HG03439 (cell line): ENCODE results near the gene ANKRD28.
"Not testable (repeated sequence)": the region's sequence is repeated elsewhere in the genome, so short reads cannot be mapped to it uniquely, and the experiment has no call there.

ENCODE experiments used
- ATAC-seq: cut with Tn5 transposase; IDR thresholded peaks from one replicate; pipeline ENCODE4 v1.9.1; 2021; ENCODE audit warnings: mild to moderate bottlenecking, moderate library complexity; ENCODE audit not compliant: unreplicated experiment

The ANKRD28 gene

DNA sequence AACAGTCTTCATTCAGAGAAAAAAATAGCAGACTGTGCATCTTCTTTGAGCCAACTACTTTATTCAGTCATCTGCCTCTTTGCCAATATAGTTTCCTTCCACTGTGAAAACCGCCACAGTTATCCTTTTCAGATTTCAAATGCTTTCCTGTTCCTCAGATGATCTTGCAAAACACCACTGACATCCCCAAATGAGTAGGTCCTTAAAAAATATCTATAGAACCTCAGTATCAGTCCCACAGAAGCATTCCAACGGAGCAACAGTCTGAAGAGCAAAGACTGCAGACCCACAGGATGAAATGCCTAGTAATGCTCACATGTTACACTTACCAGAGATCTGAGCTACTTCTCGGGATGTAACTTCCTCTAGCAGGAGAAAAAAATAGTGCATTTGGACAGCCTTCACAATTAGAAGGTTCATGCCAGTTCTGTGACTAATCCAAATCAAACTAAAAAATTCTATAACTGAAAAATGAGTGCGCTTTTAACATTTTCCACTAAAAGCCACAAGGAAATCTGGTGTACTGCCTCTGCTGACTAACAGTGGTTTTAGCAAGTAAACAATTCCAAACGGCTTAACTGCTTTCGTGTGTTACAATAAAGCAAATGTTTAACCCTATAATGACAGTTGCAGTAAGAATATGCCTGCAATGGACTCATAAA lies at the start of gene ANKRD28:
Gene ANKRD28, minus strand, starts transcription at position 338 of the 662 bp plus-strand sequence. CDS start 1,458 bp downstream, outside the sequence.
- ATAC-seq = no peak

DNA sequence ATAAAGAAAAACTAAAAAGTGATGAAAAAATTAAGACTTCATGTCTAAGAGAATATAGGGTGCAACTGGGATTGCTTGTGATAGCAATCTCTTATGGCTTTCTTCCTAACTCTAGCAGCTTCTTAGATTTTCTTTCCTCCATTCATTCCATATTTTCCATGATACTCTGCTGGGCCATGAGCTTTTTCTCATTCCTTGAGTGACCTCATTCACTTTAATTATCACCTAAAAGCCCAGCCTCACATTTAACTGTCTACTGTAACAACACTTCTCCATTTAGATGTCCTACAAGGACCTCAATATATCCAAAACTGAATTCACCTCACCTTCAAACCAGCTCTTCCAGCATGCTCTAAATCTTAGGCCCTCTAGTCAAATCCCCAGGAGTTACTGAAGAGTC lies 49.5 kb upstream of the ANKRD28 start:
- no peak for ATAC-seq

DNA sequence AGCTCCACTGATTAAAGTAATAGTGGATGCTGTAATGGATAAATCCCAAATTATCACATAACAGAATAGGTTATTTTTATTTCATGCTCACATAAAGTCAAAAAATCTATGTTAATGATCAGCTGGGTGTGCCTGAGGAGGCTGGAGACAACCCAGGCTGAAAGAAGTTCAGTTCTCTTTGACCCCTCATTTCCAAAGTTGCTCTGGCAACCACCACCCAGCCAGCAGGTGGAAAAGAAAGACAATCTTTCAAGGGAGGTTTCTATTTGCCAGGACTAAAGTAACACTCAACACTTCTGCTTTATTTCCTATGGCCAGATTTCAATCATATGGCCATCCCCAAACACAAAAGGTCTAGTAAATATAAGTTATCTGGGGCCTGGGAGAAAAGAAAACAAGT lies 48.8 kb upstream of the ANKRD28 start:
- ATAC-seq = no peak

DNA sequence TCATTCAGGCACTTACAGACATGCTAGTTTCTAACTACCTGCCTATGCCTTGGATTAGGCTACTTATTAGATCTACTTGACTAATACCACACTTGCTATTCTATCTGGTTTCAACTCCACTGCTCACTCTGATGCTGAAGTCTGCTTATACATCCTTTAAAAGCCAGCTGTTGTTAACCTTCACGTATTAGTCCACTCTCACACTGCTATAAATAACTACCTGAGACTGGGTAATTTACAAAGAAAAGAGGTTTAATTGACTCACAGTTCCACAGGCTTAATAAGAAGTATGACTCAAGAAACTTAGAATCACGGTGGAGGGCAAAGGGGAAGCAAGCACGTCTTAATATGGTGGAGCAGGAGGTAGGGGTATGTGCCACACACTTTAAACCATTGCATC lies 47.7 kb upstream of the ANKRD28 start:
- ATAC-seq = no peak

DNA sequence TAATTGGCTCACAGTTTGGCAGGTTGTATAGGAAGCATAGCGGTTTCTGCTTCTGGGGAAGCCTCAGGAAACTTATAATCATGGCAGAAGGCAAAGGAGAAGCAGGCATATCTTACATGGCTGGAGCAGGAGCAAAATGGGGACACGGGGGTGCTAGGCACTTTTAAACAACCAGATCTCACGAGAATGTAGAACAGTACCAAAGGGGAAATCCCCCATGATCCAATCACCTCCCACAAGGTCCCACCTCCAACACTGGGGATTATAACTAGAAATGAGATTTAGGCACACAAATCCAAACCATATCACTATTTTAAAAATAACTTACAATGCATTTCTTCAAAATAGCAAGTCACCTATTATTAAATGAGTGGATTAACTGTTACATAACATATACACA lies 47.1 kb upstream of the ANKRD28 start:
- no peak for ATAC-seq

DNA sequence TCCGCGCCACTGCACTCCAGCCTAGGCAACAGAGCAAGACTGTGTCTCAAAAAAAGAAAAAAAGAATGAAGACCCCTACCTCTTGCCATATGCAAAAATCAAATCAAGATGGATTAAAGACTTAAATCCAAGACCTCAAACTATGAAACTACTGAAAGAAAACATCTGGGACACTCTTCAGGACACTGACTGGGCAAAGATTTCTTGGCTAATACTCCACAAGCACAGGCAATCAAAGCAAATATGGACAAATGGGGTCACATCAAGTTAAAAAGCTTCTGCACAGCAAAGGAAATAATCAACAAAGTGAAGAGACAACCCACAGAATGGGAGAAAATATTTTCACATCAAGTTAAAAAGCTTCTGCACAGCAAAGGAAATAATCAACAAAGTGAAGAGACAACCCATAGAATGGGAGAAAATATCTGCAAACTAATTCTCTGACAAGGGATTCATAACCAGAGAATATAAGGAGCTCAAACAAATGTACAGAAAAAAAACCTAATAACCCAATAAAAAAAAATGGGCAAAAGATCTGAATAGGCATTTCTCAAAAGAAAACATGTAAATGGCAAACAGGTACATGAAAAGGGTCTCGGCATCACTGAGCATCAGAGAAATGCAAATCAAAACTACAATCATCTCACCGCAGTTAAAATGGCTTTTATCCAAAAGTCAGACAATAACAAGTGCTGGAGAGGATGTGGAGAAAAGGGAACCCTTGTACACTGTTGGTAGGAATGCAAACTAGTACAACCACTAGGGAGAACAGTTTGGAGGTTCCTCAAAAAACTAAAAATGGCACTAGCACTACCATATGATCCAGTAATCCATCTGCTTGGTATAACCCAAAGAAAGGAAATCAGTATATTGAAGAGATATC lies 43.6 kb upstream of the ANKRD28 start:
- not testable (repeated sequence) for ATAC-seq

DNA sequence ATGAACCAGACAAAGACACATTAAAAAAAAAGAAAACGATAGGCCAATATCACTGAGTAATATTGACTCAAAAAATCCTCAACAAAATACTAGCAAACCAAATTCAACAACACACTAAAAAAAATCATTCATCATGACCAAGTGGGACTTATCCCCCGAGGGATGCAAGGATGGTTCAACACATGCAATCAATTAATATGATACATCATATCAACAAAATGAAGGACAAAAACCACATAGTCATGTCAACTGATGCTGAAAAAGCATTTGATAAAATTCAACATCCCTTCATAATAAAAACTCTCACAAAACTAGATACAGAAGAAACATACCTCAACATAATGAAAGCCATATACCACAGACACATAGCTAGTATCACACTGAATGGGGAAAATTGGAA lies 41.8 kb upstream of the ANKRD28 start:
- ATAC-seq = no peak

DNA sequence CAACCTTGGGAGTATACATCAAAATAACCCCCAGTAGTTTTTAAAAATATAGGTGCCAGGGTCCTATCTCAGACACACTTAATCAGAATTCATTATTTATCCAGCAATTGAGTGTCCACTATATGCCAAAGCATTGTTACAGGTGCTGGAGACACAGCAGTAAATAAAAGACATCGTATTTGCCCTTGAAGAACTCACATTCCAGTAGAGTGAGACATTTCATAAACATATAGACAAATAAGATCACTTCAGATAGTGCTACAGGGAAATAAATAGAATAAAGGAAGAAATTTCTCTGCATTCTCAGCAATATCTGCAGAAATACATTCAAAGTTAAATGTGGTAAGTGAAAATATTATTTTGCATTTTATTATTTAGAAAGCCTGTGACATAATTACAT lies 34.1 kb upstream of the ANKRD28 start:
- ATAC-seq = no peak

DNA sequence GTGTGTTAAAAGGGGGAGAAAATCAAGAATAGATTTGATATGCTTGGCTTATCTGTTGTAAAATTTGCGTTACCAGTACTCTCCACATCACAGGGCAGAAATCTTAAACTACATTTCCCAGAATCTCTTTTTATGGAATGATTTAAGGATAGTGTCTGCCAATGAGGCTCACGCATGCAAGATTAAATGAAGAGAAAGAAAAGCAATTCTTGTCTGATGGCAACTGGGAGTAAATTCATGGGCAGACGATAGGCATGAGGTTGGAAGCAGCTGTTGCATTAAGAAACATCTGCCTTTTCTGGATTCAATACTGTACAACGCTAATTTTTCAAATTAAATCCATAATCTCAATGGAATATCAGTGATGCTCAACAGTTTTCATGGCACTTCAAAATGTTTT lies 27.2 kb upstream of the ANKRD28 start:
- ATAC-seq = no peak

DNA sequence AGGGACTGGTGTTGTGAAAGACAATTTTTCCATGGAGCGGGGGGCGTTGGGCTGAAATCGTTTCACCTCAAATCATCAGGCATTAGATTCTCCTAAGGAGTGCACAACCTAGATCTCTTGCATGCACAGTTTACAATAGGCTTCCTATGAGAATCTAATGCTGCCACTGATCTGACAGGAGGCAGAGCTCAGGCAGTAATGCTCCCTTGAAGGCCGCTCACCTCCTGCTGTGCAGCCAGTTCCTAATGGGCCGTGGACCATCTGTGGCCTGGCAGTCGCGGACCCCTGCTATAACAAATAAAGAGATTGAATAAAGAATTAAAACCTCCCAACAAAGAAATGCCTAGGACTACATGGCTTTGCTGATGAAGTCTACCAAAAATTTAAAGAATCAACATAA lies 25.3 kb upstream of the ANKRD28 start:
- no peak for ATAC-seq

DNA sequence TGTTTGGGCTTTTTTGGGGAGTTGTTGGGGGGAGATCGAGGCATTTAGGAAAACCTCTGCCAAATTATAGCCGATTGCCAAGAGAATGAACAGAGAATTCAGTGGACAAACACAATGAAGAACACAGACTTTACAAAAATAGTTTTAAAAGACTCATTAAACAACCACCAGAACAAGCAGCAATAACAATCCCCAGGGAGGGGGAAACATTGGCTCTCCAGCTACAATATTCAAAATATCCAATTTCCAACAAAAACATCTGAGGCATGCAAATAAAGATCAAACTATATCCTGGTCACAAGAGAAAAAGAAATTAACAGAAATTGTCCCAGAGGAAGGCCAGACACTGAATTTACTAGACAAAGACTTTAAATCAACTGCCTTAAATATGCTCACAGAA lies 24.5 kb upstream of the ANKRD28 start:
- ATAC-seq = no peak

DNA sequence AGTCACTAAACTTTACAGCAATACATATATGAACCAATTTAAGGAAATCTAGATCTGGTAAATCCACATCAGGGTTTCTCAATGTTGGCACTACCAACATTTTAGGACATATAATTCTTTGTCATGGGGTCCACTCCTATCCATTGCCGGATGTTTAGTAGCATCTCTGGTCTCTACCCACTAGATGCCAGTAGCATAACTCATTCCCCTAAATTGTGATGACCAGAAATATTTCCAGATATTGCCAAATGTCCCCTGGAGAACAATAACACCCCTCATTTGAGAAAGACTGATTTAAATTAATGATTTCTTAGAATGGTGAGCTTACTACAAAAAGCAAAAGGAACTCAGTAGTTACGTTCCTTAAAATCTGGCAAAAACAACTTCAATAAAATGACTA lies 23.1 kb upstream of the ANKRD28 start:
- ATAC-seq = no peak

DNA sequence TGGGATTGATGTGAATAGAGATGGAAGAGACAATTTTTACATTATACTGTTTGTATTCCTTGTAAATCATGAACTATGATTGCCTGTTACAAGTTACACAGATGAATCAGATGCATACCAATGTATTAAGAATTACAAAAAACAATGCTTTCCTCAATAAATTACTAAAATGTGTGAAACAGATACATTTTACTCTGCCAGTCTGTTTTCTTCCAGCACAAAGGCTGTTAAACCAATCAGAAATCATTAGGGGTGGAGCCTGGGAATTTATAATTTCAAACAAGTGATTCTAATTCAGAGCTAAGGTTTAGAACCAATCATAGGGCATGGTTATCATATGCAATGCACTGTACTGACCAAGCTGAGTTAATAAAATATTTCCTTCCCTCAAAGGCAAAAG lies 21.8 kb upstream of the ANKRD28 start:
- ATAC-seq = no peak

DNA sequence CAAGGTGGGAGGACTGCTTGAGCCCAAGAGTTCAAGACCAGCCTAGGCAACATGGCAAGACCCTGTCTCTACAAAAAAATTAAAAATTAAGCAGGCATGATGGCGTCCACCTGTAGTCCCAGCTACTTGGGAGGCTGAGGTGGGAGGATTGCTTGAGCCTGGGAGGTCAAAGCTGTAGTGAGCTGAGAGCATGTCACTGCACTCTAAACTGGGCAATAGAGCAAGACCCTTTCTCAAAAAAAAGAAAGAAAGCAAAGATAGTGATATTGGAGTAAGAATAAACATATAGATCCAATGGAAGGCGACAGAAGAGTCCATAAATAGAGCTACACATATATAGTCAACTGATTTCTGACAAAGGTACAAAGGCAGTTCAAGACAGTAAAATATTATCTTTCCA lies 21.3 kb upstream of the ANKRD28 start:
- ATAC-seq = no peak

DNA sequence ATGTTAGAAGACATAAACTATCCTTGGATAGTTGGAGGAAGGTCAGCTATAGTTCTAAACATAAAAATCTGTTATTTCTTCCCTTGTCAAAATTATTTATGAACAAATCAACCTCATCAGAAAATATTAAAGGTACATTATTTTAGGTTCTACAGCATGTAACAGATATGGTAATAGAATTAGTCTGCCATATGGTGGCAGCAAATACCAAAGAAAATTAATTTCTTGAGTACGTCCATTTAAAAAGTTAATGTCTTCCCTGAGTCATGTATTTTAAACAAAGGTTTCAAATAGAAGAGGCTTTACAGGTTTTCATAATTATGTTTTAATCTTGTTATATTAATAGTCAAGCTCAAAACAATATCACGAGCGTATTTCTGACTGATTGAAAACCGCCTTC lies 17.9 kb upstream of the ANKRD28 start:
- ATAC-seq = no peak

DNA sequence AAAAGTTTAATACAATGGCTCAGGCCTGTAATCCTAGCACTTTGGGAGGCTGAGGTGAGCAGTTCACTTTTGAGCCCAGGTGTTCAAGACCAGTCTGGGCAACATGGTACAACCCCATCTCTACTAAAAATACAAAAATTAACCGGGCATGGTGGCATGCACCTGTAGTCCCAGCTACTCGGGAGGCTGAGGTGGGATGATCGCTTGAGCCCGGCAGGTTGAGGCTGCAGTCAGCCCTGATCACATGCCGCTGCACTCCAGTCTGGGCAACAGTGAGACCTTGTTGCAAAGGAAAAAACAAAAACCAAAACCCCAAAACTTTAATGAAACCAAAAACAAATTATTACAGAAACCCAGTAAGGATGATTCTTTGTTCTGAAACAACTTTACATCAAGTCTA lies 15.3 kb upstream of the ANKRD28 start:
- ATAC-seq = not testable (repeated sequence)

DNA sequence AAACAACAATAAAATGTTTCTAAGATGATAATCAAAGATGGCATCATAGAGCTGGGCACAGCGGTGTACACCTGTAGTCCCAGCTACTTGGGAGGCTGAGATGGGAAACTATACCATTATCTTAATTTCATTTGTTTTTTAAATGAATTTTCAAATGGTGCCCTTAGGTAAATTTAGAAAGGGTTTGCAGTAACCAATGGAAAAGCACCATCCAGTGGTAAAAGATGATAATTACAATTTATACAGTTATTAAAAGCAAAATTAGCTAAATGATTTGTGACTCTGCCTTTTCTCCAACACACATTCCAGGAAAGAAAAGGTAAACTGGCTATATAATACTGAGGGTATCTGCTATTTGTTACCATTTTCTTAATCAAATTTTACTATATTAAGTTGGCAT lies 14.4 kb upstream of the ANKRD28 start:
- ATAC-seq = no peak

DNA sequence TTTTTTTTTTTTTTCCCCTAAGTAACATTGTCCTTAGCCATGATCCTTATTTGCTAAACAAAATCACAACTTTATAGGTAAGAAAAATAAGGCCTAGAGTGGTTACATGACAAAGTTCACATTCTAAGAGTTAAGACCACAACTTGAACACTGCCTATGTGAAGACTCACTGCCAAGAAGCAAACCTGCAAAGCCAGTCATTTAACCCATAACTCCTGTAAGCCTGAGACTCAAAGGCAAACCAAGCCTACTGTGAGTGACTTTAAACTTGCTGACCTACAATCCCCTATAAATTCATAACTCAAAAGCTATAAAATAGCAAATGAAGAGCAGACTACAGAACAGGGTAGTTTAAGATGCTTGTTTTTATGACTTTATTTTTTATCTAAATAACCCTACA lies 12.9 kb upstream of the ANKRD28 start:
- no peak for ATAC-seq

DNA sequence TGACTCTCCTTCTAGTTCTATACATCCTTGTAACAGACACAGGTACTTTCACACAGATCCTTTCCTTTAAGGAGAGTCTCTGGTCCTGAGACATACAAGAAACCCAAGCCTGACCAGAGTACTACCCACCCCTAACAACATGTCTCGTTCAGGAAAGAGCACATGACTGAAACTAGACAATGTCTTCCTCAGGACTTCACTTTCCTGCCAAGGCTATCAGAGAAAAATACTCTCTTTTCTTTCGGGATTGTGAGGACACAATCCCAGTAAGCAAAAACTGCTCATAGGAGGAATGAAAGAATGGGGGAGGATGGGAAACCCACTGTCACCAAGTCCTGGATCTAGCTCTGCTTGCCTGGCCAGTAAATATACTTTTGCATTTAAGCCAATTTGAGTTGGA lies 11.5 kb upstream of the ANKRD28 start:
- ATAC-seq = no peak

DNA sequence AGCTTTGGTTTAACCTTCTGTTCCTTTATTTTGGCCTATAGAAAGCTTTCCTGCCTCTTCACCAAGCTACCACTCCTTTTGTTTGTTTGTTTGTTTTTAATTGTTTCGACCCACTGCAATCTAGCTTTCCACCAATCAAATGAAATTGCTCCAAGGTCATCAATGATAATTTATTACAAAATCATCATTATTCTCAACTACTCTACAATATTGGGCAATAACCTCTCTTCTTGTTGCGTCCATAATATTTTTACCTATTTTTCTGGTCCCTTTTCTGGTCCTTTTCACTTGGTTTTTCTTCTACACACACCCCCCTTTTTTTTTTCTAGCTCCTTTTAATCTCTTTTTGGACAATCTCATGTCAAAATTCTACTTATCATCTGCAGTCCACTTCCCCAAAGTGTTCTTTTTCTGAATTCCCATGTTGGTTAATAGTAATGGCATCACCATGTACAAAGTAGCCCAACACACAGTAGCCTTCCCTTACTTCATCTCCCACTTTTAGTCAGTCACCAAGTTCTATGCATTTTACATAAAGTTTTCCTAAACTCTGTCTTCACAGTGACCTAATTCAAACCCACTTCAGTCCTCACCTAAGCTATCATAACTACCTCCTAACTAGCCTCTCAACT lies 11.0 kb upstream of the ANKRD28 start:
- ATAC-seq = no peak

DNA sequence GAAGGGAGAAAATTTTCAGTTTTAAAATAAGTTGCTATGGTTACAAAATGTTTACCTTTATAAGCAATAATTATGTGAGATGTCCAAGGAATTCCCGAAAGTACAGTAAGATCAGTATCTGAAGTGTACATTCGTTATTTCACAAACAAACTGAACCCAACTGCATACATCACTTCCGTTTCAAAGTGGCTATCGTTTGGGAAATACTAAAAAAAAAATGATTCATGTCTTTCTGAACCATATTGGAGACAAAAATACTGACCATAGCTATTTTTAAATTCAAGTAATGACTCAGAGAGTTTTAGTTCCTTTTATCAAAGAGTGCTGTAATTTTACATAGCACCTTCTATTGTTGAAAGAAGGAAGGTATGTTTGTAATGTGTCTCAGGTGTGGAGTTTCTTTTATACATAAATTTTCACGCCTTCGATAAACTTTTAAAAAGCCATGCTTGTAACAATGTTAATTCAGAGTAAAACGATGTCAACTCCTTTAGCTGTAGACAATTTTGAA lies 8.0 kb upstream of the ANKRD28 start:
- ATAC-seq = peak; percentile 84
